Measurements from ENCODE around the gene PIGA. TPM values are rescaled to one million over a fixed set of nuclear protein-coding genes. Genes with fewer than 3 reads are reported as not detected.

The PIGA gene
- total RNA-seq, 2 donors from 2014 or later: 12.6 to 21.6 TPM

DNA sequence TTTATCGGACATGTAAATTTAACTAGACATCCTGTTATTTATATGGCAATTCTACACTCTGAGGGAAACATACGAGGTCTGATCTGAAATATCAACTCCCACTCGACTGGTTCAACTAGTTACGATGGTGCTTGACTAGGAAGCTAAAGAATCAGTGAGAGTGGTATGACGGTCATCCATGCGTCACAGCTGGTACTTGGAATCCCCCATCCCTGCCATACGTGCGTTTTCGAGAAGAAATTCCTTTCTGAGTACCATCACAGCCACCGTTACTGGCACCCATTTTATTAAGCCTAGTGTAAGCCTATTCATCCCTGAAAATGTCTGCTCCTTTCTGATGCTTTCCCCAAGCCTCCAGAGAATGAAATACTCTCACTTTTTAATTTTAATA lies 695 bp upstream of the PIGA start:
- Mint-ChIP-seq H3K36me3 (ENCODE audit: low read depth) (peaks cover 6% of the 10 kb centered on the region), H3K4me3 (peak overlapping the region; percentile 96), H3K27ac (peak overlapping the region; percentile 92), H3K4me1 (peaks cover 4% of the 10 kb centered on the region), H3K9me3 (no peaks in the 10 kb centered on the region), H3K27me3 (ENCODE audit: insufficient read depth) (peaks cover 21% of the 10 kb centered on the region)
- TF ChIP-seq, protein P1, sequence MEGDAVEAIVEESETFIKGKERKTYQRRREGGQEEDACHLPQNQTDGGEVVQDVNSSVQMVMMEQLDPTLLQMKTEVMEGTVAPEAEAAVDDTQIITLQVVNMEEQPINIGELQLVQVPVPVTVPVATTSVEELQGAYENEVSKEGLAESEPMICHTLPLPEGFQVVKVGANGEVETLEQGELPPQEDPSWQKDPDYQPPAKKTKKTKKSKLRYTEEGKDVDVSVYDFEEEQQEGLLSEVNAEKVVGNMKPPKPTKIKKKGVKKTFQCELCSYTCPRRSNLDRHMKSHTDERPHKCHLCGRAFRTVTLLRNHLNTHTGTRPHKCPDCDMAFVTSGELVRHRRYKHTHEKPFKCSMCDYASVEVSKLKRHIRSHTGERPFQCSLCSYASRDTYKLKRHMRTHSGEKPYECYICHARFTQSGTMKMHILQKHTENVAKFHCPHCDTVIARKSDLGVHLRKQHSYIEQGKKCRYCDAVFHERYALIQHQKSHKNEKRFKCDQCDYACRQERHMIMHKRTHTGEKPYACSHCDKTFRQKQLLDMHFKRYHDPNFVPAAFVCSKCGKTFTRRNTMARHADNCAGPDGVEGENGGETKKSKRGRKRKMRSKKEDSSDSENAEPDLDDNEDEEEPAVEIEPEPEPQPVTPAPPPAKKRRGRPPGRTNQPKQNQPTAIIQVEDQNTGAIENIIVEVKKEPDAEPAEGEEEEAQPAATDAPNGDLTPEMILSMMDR (conservative IDR thresholded peaks at IDR 0.05): no peak
- Histone ChIP-seq H3K9me3 (ENCODE audit: control insufficient read depth, low read length) (no peaks in the 10 kb centered on the region), H3K27me3 (ENCODE audit: control insufficient read depth, insufficient read depth, low read length, poor library complexity, severe bottlenecking) (peaks cover 24% of the 10 kb centered on the region), H3K9ac (ENCODE audit: extremely low read depth, low read length, poor library complexity, severe bottlenecking) (peak overlapping the region; percentile 77), H3K36me3 (ENCODE audit: control insufficient read depth, insufficient read depth, low read length) (peaks cover 15% of the 10 kb centered on the region), H3K4me1 (ENCODE audit: control insufficient read depth, insufficient read depth, low read length) (no peaks in the 10 kb centered on the region), H3K4me3 (ENCODE audit: low read length) (peak overlapping the region; percentile 93), H3K27ac (ENCODE audit: low read depth, low read length) (no peak overlapping the region)
- WGBS, 2 experiments (ENCODE audit: insufficient coverage in 1 of 2, insufficient read length in 1 of 2): 3 to 8% methylated on average over 2 to 9 of the region's 10 CpGs
- DNase-seq: no peak

DNA sequence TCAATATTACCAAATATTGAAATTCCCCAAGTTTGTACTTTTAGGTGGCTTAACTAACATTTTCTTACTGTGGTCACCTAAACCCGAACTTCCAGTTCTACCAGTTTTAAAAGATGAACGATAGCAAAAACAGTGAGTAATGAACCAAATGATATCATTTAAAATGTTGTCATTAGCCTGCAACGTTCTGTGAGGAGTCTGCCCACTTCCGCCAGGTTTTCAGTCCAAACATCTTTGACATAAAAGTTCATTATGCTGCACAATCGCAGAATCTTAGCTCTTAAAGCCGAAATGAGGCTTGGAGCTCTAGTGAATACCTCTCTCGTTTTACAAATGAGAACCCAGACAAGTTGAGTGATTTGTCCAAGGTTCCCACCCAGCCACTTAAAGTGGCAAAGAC lies 762 bp downstream of the PIGA start:
- 33 to 40% methylated on average over 3 to 7 of the region's 7 CpGs for WGBS, 2 experiments (ENCODE audit: insufficient coverage in 1 of 2, insufficient read length in 1 of 2)

DNA sequence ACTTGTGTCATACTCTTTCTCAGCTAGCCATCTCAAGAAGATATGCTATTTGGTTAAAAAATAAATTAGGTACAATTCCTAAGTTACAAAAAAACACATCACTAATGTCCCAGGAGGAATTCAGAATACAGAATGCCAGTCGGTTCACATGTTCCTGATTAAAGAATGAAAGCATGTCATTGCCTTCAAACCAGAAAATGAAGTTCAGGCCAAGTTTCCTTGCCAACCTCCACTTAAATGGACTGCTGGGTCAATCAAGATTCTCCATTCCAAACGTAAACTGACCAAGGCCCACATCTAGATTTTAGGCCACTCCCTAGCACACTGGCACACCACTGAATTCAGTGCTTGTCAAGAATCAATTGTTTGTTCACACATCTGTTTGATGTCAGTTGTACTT lies 6.5 kb downstream of the PIGA start:
- Histone ChIP-seq H3K4me1 (ENCODE audit: control insufficient read depth, insufficient read depth, low read length) (no peaks in the 10 kb centered on the region), H3K9me3 (ENCODE audit: control insufficient read depth, low read length) (no peaks in the 10 kb centered on the region), H3K36me3 (ENCODE audit: control insufficient read depth, insufficient read depth, low read length) (peaks cover 32% of the 10 kb centered on the region), H3K27ac (ENCODE audit: low read depth, low read length) (no peak overlapping the region), H3K27me3 (ENCODE audit: control insufficient read depth, insufficient read depth, low read length, poor library complexity, severe bottlenecking) (no peaks in the 10 kb centered on the region), H3K4me3 (ENCODE audit: low read length) (no peak overlapping the region), H3K9ac (ENCODE audit: extremely low read depth, low read length, poor library complexity, severe bottlenecking) (no peak overlapping the region)
- no peak for DNase-seq
- Mint-ChIP-seq H3K27me3 (ENCODE audit: insufficient read depth) (no peaks in the 10 kb centered on the region), H3K27ac (no peak overlapping the region), H3K4me3 (no peak overlapping the region), H3K9me3 (no peaks in the 10 kb centered on the region), H3K36me3 (ENCODE audit: low read depth) (peaks cover 19% of the 10 kb centered on the region), H3K4me1 (no peaks in the 10 kb centered on the region)
- TF ChIP-seq, protein P1 (conservative IDR thresholded peaks at IDR 0.05): no peak
- WGBS, 2 experiments (ENCODE audit: insufficient coverage in 1 of 2, insufficient read length in 1 of 2): 91% methylated on average over 2 of the region's 2 CpGs; no CpG with 5 or more reads in 1 of the 2 experiments

More for the DNA sequence above, 762 bp downstream of the PIGA start:
- no peaks in the 10 kb centered on the region for H3K9me3 Mint-ChIP-seq
- no peaks in the 10 kb centered on the region for H3K4me1 ChIP-seq (ENCODE audit: control insufficient read depth, insufficient read depth, low read length)
- H3K36me3 ChIP-seq (ENCODE audit: control insufficient read depth, insufficient read depth, low read length): peaks cover 17% of the 10 kb centered on the region
- H3K9me3 ChIP-seq (ENCODE audit: control insufficient read depth, low read length): no peaks in the 10 kb centered on the region
- peak overlapping the region; percentile 99 for H3K27ac Mint-ChIP-seq
- no peak overlapping the region for H3K27ac ChIP-seq (ENCODE audit: low read depth, low read length)
- peak overlapping the region; percentile 93 for H3K4me3 ChIP-seq (ENCODE audit: low read length)
- H3K36me3 Mint-ChIP-seq (ENCODE audit: low read depth): peaks cover 9% of the 10 kb centered on the region
- peak overlapping the region; percentile 96 for H3K4me3 Mint-ChIP-seq
- peak overlapping the region; percentile 83 for H3K9ac ChIP-seq (ENCODE audit: extremely low read depth, low read length, poor library complexity, severe bottlenecking)
- TF ChIP-seq, protein P1 (conservative IDR thresholded peaks at IDR 0.05): no peak
- H3K4me1 Mint-ChIP-seq: peaks cover 4% of the 10 kb centered on the region
- no peak for DNase-seq
- H3K27me3 Mint-ChIP-seq (ENCODE audit: insufficient read depth): peaks cover 21% of the 10 kb centered on the region
- peaks cover 24% of the 10 kb centered on the region for H3K27me3 ChIP-seq (ENCODE audit: control insufficient read depth, insufficient read depth, low read length, poor library complexity, severe bottlenecking)

Measured in endodermal cell (in vitro differentiated cells).